ENCODE results near the gene EML1. TPM values are rescaled to one million over a fixed set of nuclear protein-coding genes. Genes with fewer than 3 reads are reported as not detected.
A peak's percentile ranks its signal among the peaks of the same experiment; 100 is the strongest.

EML1 gene
- total RNA-seq, 4 donors from 2014 or later: 92.3 to 131 (median 119) TPM

DNA sequence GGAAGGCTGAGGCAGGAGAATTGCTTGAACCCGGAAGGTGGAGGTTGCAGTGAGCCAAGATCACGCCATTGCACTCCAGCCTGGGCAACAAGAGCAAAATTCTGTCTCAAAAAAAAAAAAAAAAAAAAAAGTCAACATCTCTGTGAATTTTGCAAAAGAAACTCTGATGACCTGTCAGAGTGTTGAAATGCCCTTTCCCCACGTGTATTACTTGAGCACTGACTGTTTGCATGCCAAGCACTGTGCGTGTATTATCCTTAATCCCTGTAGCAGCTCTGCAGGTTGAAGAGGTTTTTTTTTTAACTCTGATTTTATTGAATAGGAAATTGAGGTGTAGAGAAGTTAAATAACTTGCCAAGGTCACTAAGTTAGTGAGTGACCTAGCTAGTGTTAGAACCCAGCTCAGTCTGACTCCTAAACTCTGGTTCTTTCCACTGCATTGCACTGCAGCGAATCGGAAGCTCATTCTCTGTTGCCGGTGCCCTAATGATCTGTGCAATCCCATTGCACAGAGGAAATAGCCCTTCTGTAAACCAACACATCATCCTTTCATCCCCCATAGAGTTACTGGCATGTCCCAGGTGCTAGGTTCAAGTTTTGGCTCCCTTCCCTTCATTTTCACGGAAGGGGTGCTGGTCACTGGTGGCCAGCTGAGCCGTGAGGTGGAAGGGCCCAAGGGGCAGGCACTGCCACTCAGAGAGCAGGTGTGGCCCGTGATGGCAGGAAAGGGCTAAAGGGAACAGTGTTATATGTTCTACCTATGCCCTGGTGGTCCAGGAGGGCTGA is 122.3 kb downstream of the EML1 start:
- WGBS: 83% methylated on average over 10 of the region's 10 CpGs
- TF ChIP-seq EP300 (IDR thresholded peaks at IDR 0.05): no peak
- no peak for TF ChIP-seq POLR2AphosphoS5 (IDR thresholded peaks at IDR 0.05)
- TF ChIP-seq POLR2A (IDR thresholded peaks at IDR 0.05; ENCODE audit: low read depth): no peak
- no peak for TF ChIP-seq CTCF (IDR thresholded peaks at IDR 0.05)
- no peaks in the 10 kb centered on the region for H3K27me3 ChIP-seq
- intact Hi-C loops (cut with DNase I): no loop called here
- no peak overlapping the region for H3K27ac ChIP-seq (replicated peaks in 1 of 4)
- H3K9me3 ChIP-seq: no peaks in the 10 kb centered on the region
- H3K36me3 ChIP-seq: peaks cover 40 to 99% (median 88%) of the 10 kb centered on the region in 4 donors
- no peak overlapping the region for H3K4me3 ChIP-seq
- peak; percentile 70 for DNase-seq (ENCODE audit: extremely low spot score)
- H3K4me1 ChIP-seq: no peaks in the 10 kb centered on the region

GRCh38 chr14:99916091-99916383 is 122.8 kb downstream of the EML1 start:
- Histone ChIP-seq H3K9me3 (no peaks in the 10 kb centered on the region), H3K27ac (replicated peaks in 1 of 4) (no peak overlapping the region), H3K4me1 (no peaks in the 10 kb centered on the region), H3K4me3 (no peak overlapping the region), H3K27me3 (no peaks in the 10 kb centered on the region), H3K36me3 (peaks cover 37 to 99% (median 88%) of the 10 kb centered on the region in 4 donors)
- no peak for TF ChIP-seq CTCF (IDR thresholded peaks at IDR 0.05)
- 87% methylated on average over 2 of the region's 2 CpGs for WGBS
- intact Hi-C loops (cut with DNase I): no loop called here
- DNase-seq (ENCODE audit: extremely low spot score): no peak

DNA sequence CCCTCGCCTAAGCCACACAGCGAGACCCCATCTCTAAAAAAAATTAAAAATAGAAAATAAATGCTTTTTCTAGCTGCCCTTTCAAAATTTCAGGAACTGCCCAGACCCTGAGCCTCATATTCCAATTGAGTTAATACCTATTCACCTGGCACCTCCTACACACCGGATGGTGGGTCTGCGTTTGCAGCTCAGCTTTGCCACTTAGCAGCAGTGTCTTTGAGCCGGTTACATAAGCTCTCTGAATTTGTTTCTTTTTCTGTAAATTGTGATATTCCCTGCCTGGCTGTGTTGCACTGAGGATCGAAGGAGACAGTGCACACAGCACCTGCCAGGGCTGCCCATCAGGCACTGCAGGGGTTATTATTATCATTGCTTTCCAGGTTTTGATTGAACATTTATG is 125.6 kb downstream of the EML1 start:
- Histone ChIP-seq H3K9me3 (no peaks in the 10 kb centered on the region), H3K27ac (replicated peaks in 1 of 4) (no peak overlapping the region), H3K4me3 (no peak overlapping the region), H3K36me3 (peaks cover 18 to 95% (median 88%) of the 10 kb centered on the region in 4 donors), H3K27me3 (no peaks in the 10 kb centered on the region), H3K4me1 (no peaks in the 10 kb centered on the region)
- TF ChIP-seq CTCF (IDR thresholded peaks at IDR 0.05) (no peak), POLR2AphosphoS5 (IDR thresholded peaks at IDR 0.05) (no peak), EP300 (IDR thresholded peaks at IDR 0.05) (no peak), POLR2A (IDR thresholded peaks at IDR 0.05; ENCODE audit: low read depth) (no peak)
- intact Hi-C loops (cut with DNase I): no loop called here
- peak; percentile 60 for DNase-seq (ENCODE audit: extremely low spot score)
- 87% methylated on average over 6 of the region's 6 CpGs for WGBS

DNA sequence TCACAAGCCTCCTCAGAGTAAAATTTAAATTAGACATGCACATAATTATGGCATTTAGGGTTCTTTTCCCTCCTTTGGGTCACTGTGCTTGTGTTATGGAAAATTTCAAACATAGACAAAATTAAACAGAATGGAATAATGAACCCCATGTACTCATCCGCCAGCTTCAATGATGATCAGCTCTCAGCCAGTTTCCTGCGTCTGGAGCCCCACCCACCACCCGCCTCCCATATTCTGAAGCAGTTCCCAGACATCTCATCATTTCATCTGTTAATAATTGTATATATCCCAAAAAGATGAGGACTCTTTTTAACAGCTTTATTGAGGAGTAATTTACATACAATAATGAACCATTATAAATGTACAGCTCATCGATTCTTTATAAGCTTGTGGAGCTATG is 128.2 kb downstream of the EML1 start:
- H3K27ac ChIP-seq (replicated peaks in 1 of 4): no peak overlapping the region
- H3K27me3 ChIP-seq: no peaks in the 10 kb centered on the region
- 87% methylated on average over 4 of the region's 4 CpGs for WGBS
- H3K9me3 ChIP-seq: no peaks in the 10 kb centered on the region
- no peak for DNase-seq (ENCODE audit: extremely low spot score)
- no peak for TF ChIP-seq CTCF (IDR thresholded peaks at IDR 0.05)
- TF ChIP-seq POLR2A (IDR thresholded peaks at IDR 0.05; ENCODE audit: low read depth): no peak
- TF ChIP-seq POLR2AphosphoS5 (IDR thresholded peaks at IDR 0.05): no peak
- TF ChIP-seq EP300 (IDR thresholded peaks at IDR 0.05): no peak
- intact Hi-C loops (cut with DNase I): no loop called here
- H3K36me3 ChIP-seq: peaks cover 18 to 76% (median 67%) of the 10 kb centered on the region in 4 donors
- no peaks in the 10 kb centered on the region for H3K4me1 ChIP-seq
- H3K4me3 ChIP-seq: no peak overlapping the region

GRCh38 chr14:99924379-99924778 is 131.2 kb downstream of the EML1 start:
- DNase-seq (ENCODE audit: extremely low spot score): no peak
- Histone ChIP-seq H3K4me3 (no peak overlapping the region), H3K9me3 (no peaks in the 10 kb centered on the region), H3K36me3 (peaks cover 4 to 52% (median 42%) of the 10 kb centered on the region in 4 donors), H3K27ac (replicated peaks in 1 of 4) (no peak overlapping the region), H3K27me3 (no peaks in the 10 kb centered on the region), H3K4me1 (no peaks in the 10 kb centered on the region)
- 92% methylated on average over 1 of the region's 1 CpG for WGBS
- TF ChIP-seq POLR2A (IDR thresholded peaks at IDR 0.05; ENCODE audit: low read depth): no peak
- no peak for TF ChIP-seq CTCF (IDR thresholded peaks at IDR 0.05)
- TF ChIP-seq POLR2AphosphoS5 (IDR thresholded peaks at IDR 0.05): no peak
- no peak for TF ChIP-seq EP300 (IDR thresholded peaks at IDR 0.05)
- intact Hi-C loops (cut with DNase I): no loop called here

Data from esophagus muscularis mucosa (tissue), 4 donors.